ENCODE measurements around the gene SPINK1.

DNA sequence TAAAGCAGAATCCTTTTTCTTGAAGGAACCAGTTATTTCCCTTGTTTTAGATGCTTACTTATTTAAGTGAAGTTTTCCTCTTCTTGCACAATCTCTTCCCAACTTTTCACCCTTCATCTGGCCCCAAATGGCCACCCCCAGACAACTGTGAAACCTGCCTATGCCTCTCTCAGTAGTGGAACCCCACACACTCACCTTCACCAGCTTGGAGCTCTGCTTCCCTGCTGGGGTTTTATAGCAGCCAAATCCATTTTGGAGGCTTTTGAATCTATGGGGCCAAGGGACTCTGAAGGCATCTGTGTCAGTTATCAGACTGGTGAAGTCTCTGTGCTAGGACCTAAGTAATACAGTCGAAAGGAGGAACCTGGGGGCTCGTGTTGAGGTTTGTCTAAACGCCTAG is 22.9 kb upstream of the SPINK1 start:
- TF ChIP-seq, protein P1, sequence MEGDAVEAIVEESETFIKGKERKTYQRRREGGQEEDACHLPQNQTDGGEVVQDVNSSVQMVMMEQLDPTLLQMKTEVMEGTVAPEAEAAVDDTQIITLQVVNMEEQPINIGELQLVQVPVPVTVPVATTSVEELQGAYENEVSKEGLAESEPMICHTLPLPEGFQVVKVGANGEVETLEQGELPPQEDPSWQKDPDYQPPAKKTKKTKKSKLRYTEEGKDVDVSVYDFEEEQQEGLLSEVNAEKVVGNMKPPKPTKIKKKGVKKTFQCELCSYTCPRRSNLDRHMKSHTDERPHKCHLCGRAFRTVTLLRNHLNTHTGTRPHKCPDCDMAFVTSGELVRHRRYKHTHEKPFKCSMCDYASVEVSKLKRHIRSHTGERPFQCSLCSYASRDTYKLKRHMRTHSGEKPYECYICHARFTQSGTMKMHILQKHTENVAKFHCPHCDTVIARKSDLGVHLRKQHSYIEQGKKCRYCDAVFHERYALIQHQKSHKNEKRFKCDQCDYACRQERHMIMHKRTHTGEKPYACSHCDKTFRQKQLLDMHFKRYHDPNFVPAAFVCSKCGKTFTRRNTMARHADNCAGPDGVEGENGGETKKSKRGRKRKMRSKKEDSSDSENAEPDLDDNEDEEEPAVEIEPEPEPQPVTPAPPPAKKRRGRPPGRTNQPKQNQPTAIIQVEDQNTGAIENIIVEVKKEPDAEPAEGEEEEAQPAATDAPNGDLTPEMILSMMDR (conservative IDR thresholded peaks at IDR 0.05; ENCODE audit: low read depth, low read length): no peak
- no peak for TF ChIP-seq POLR2A (IDR thresholded peaks at IDR 0.05; ENCODE audit: low read depth, low read length)
- TF ChIP-seq RCOR1 (IDR thresholded peaks at IDR 0.05; ENCODE audit: insufficient replicate concordance, low read length): no peak
- no peak for TF ChIP-seq MXI1 (IDR thresholded peaks at IDR 0.05; ENCODE audit: borderline replicate concordance, low read depth, low read length)
- TF ChIP-seq, protein P2, sequence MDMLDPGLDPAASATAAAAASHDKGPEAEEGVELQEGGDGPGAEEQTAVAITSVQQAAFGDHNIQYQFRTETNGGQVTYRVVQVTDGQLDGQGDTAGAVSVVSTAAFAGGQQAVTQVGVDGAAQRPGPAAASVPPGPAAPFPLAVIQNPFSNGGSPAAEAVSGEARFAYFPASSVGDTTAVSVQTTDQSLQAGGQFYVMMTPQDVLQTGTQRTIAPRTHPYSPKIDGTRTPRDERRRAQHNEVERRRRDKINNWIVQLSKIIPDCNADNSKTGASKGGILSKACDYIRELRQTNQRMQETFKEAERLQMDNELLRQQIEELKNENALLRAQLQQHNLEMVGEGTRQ (IDR thresholded peaks at IDR 0.05; ENCODE audit: low read depth, low read length): no peak
- no peak for TF ChIP-seq CEBPB (IDR thresholded peaks at IDR 0.05; ENCODE audit: low read depth, low read length)
- no peak for TF ChIP-seq RFX5 (IDR thresholded peaks at IDR 0.05; ENCODE audit: low read depth, low read length)
- no peak for TF ChIP-seq MAFK (IDR thresholded peaks at IDR 0.05; ENCODE audit: low read depth, low read length)
- TF ChIP-seq CHD1 (IDR thresholded peaks at IDR 0.05; ENCODE audit: low read depth, low read length): no peak
- no peak for TF ChIP-seq SMC3 (IDR thresholded peaks at IDR 0.05; ENCODE audit: low read depth, low read length)
- TF ChIP-seq NFE2L2 (IDR thresholded peaks at IDR 0.05; ENCODE audit: low read depth, low read length): no peak
- TF ChIP-seq BHLHE40 (IDR thresholded peaks at IDR 0.05; ENCODE audit: low read depth, low read length): no peak
- TF ChIP-seq MAZ (IDR thresholded peaks at IDR 0.05; ENCODE audit: borderline replicate concordance, low read depth, low read length): no peak
- TF ChIP-seq FOS (IDR thresholded peaks at IDR 0.05; ENCODE audit: low read depth, low read length): no peak
